B cell (primary cell): ENCODE data around the gene IMPDH2.

ENCODE experiments used
- CTCF ChIP-seq: fragments of 200-600 bp; IDR thresholded peaks from one replicate; pipeline ENCODE4 v1.8.0; 2022; ENCODE audit warnings: antibody characterized with exemption, mild to moderate bottlenecking
- EZH2 ChIP-seq: IDR thresholded peaks from 2 replicates; pipeline ENCODE4 v1.6.1; 2012; ENCODE audit warnings: borderline replicate concordance, low read depth, mild to moderate bottlenecking, moderate library complexity, low read length; ENCODE audit not compliant: insufficient read depth, poor library complexity, severe bottlenecking

GRCh38 chr3:49004352-49005302 lies 24.6 kb downstream of the IMPDH2 start:
- TF ChIP-seq EZH2: no peak
- TF ChIP-seq CTCF: no peak
